HEK293 (cell line): ENCODE data around the gene SRRM1.

Experiments
- PATZ1 ChIP-seq: fragments of 450-650 bp; formaldehyde crosslinking; IDR thresholded peaks from 2 replicates; pipeline ENCODE4 v1.5.1; 2016; ENCODE audit warnings: missing biosample characterization, missing genetic modification characterization
- REPIN1 ChIP-seq: fragments of 450-650 bp; formaldehyde crosslinking; IDR thresholded peaks from 2 replicates; pipeline ENCODE4 v1.5.1; 2017; ENCODE audit warnings: missing biosample characterization, missing genetic modification characterization, low read depth
- ZNF366 ChIP-seq: fragments of 450-650 bp; formaldehyde crosslinking; conservative IDR thresholded peaks from 2 replicates; pipeline ENCODE4 v1.5.1; 2016; ENCODE audit warnings: missing biosample characterization, missing genetic modification characterization
- ZNF391 ChIP-seq: fragments of 450-650 bp; formaldehyde crosslinking; IDR thresholded peaks from 2 replicates; pipeline ENCODE4 v1.5.1; 2016; ENCODE audit warnings: low read depth, missing biosample characterization, missing genetic modification characterization, borderline replicate concordance
- ZNF473 ChIP-seq: fragments of 450-650 bp; formaldehyde crosslinking; IDR thresholded peaks from 2 replicates; pipeline ENCODE4 v1.5.1; 2017; ENCODE audit warnings: missing biosample characterization, missing genetic modification characterization
- ZNF560 ChIP-seq: fragments of 450-650 bp; formaldehyde crosslinking; IDR thresholded peaks from 2 replicates; pipeline ENCODE4 v1.5.1; 2017; ENCODE audit warnings: missing biosample characterization, missing genetic modification characterization, borderline replicate concordance
- ZNF626 ChIP-seq: fragments of 450-650 bp; sonication (Bioruptor Pico); formaldehyde crosslinking; IDR thresholded peaks from 2 replicates; pipeline ENCODE4 v1.5.1; 2018; ENCODE audit warnings: missing biosample characterization, missing genetic modification characterization, inconsistent platforms
- ZNF654 ChIP-seq: fragments of 450-650 bp; formaldehyde crosslinking; IDR thresholded peaks from 2 replicates; pipeline ENCODE4 v1.5.1; 2016; ENCODE audit warnings: low read depth, missing biosample characterization, missing genetic modification characterization
- ZSCAN30 ChIP-seq: fragments of 450-650 bp; IDR thresholded peaks from 2 replicates; pipeline ENCODE4 v1.5.1; 2018; ENCODE audit warnings: missing biosample characterization, mild to moderate bottlenecking, missing genetic modification characterization, moderate library complexity
- TF ChIP-seq, protein P1 (sequence below): fragments of 450-650 bp; formaldehyde crosslinking; IDR thresholded peaks from 2 replicates; pipeline ENCODE4 v1.5.1; 2016; ENCODE audit warnings: missing biosample characterization, missing genetic modification characterization
- TF ChIP-seq, protein P2 (sequence below): fragments of 450-650 bp; formaldehyde crosslinking; IDR thresholded peaks from 2 replicates; pipeline ENCODE4 v1.5.1; 2016; ENCODE audit warnings: missing biosample characterization, missing genetic modification characterization

DNA sequence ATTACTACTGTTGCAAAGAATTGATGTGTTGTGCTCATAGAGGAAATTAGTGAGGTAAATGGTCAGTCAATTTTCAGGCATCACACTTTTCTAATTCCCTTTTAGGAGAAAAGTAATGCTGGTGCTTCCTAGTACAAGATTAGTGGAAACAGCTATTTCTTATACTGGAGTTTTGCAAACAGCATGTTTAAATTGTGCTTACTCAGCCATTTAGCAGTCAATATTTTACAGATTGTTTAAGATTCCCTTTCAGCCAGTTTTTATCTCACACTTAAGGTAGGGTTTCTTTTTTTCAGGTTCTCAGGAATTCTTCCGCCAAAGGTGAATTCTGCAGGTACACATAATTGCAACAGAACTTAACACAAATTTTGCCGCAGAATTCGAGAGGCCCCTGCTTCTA is 10.9 kb downstream of the SRRM1 start:
- no peak for TF ChIP-seq ZNF391 (tag by site-specific recombination)
- TF ChIP-seq REPIN1 (tag by site-specific recombination): no peak
- TF ChIP-seq, protein P1, sequence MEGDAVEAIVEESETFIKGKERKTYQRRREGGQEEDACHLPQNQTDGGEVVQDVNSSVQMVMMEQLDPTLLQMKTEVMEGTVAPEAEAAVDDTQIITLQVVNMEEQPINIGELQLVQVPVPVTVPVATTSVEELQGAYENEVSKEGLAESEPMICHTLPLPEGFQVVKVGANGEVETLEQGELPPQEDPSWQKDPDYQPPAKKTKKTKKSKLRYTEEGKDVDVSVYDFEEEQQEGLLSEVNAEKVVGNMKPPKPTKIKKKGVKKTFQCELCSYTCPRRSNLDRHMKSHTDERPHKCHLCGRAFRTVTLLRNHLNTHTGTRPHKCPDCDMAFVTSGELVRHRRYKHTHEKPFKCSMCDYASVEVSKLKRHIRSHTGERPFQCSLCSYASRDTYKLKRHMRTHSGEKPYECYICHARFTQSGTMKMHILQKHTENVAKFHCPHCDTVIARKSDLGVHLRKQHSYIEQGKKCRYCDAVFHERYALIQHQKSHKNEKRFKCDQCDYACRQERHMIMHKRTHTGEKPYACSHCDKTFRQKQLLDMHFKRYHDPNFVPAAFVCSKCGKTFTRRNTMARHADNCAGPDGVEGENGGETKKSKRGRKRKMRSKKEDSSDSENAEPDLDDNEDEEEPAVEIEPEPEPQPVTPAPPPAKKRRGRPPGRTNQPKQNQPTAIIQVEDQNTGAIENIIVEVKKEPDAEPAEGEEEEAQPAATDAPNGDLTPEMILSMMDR: no peak
- no peak for TF ChIP-seq PATZ1 (tag by site-specific recombination)
- no peak for TF ChIP-seq ZNF366 (tag by site-specific recombination)
- no peak for TF ChIP-seq ZNF654 (tag by site-specific recombination)
- TF ChIP-seq, protein P2, sequence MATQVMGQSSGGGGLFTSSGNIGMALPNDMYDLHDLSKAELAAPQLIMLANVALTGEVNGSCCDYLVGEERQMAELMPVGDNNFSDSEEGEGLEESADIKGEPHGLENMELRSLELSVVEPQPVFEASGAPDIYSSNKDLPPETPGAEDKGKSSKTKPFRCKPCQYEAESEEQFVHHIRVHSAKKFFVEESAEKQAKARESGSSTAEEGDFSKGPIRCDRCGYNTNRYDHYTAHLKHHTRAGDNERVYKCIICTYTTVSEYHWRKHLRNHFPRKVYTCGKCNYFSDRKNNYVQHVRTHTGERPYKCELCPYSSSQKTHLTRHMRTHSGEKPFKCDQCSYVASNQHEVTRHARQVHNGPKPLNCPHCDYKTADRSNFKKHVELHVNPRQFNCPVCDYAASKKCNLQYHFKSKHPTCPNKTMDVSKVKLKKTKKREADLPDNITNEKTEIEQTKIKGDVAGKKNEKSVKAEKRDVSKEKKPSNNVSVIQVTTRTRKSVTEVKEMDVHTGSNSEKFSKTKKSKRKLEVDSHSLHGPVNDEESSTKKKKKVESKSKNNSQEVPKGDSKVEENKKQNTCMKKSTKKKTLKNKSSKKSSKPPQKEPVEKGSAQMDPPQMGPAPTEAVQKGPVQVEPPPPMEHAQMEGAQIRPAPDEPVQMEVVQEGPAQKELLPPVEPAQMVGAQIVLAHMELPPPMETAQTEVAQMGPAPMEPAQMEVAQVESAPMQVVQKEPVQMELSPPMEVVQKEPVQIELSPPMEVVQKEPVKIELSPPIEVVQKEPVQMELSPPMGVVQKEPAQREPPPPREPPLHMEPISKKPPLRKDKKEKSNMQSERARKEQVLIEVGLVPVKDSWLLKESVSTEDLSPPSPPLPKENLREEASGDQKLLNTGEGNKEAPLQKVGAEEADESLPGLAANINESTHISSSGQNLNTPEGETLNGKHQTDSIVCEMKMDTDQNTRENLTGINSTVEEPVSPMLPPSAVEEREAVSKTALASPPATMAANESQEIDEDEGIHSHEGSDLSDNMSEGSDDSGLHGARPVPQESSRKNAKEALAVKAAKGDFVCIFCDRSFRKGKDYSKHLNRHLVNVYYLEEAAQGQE (tag by site-specific recombination): no peak
- no peak for TF ChIP-seq ZNF473
- no peak for TF ChIP-seq ZSCAN30
- TF ChIP-seq ZNF560 (tag by site-specific recombination): no peak
- TF ChIP-seq ZNF626 (tag by site-specific recombination): no peak
